GM18505 (cell line): ENCODE data around the gene CDC16.
A peak's percentile ranks its signal among the peaks of the same experiment; 100 is the strongest.
"Not testable (repeated sequence)": the region's sequence is repeated elsewhere in the genome, so short reads cannot be mapped to it uniquely, and the experiment has no call there.

Experiments
- ATAC-seq: cut with Tn5 transposase; IDR thresholded peaks from one replicate; pipeline ENCODE4 v1.9.1; 2021; ENCODE audit not compliant: unreplicated experiment
- POLR2A ChIP-seq: IDR thresholded peaks from 4 replicates; pipeline ENCODE4 v1.6.1; 2011; ENCODE audit warnings: borderline replicate concordance; ENCODE audit not compliant: insufficient read depth, insufficient read length; ENCODE audit errors: extremely low read depth

The CDC16 gene

DNA sequence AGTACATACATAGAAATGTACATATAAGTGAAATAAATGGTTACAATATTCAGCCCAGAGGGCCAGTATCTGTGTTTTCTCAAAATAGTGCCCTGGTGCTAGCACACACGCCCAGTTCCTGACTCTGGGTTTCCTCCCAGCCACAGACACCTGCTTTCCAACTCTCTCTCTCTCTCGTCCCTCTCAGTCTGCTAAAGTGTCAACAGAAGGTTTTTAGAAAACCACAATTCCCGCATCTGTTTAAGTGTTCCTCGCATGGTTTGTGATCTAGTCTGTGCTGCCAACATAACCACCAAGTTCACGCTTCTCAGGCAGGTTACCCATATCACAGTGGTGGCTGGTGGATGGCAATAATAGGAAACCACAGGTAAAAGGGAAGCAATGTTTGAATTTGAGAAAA lies 28.9 kb downstream of the CDC16 start:
- ATAC-seq, result no peak
- no peak for TF ChIP-seq POLR2A

- ATAC-seq, result not testable (repeated sequence)
Observed at GRCh38 chr13:114264313-114264712, 29.6 kb downstream of the CDC16 start.

GRCh38 chr13:114264886-114265611 lies 30.4 kb downstream of the CDC16 start:
- ATAC-seq, result no peak

GRCh38 chr13:114266241-114266640 lies 31.5 kb downstream of the CDC16 start:
- no peak for TF ChIP-seq POLR2A
- no peak for ATAC-seq

More at GRCh38 chr13:114264886-114265611, 30.4 kb downstream of the CDC16 start:
- no peak for TF ChIP-seq POLR2A

DNA sequence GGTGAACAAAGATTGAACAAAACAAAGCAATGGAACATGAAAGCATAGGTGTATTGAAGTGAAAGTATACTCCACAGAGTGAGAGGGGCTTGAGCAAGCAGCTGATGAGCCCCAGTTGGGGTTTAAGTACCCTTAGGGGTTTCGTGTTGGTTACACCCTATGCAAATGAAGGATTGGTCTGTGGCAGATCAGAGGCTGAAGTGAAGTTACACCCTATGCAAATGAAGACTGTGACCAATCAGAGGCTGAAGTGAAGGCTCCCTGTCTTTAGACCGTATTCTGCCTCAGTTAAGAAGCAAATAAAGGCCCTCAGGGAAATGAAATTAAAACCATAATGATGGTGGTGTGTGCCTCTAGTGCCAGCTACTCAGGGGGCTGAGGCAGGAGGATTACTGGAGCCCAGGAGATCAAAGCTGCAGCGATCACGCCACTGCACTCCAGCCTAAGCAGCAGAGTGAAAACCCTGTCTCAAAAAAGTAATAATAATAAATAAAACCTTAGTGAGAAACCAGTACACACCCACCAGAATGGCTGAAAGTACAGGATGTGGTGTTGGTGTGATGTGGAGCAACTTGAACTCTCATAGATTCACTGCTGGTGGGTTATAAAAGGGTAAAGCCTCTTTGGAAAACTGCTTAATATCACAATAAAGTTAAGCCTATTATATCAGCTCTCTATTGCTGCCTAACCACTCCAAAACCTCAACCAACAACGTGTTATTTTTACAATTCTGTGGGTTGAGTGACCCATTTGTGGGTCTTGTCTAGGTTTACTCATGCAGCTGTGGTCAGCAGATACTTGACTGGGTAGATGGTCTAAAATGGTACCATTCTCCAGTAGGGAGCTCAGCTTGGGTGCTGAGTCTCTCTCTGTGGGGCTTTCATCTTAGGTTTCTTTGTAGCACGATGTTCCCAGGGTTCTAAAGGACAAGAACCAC lies 33.9 kb downstream of the CDC16 start:
- no peak for ATAC-seq

DNA sequence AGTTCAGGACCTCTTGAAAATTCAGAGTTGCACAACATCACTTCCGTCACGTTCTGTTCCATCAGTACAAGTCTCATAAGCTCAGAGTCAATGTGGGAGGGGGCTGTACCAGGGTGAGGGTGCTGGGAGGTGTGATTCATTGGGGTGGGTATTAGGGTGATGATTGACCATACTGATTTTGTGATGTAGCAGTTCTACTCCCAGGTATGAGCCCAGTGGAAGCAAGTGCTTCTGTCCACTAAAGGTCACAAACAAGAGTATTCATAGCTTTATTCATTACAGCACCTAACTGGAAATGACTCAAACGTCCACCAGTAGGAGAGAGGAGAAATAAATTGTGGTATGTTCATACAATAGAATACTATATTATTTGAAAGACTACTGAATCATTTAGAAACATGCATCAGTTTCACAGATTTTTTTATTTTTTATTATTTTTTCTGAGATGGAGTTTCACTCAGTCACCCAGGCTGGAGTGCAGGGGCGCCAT lies 34.6 kb downstream of the CDC16 start:
- no peak for TF ChIP-seq POLR2A
- ATAC-seq, result no peak

More for the DNA sequence above, 33.9 kb downstream of the CDC16 start:
- TF ChIP-seq POLR2A, result no peak

DNA sequence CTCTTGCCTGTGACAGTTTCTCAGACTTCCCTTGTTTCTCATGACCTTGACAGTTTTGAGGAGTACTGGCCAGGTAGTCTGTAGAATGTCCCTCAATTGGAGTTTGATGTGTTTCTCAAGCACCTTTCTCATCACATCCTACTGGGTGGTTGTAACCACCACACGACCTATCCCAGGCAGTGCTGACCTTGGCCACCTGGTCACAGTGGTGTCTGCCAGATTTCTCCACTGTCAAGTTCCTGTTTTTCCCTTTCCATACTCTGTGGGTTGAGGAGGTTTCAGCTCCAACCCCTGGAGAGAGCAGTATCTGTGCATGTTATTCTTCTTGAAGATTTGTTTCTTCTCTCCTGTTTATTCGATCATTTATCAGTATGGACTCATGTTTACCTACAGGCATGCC lies 38.3 kb downstream of the CDC16 start:
- no peak for TF ChIP-seq POLR2A
- ATAC-seq, result no peak

- no peak for TF ChIP-seq POLR2A
- no peak for ATAC-seq
Observed at GRCh38 chr13:114275304-114275703, 40.6 kb downstream of the CDC16 start.

DNA sequence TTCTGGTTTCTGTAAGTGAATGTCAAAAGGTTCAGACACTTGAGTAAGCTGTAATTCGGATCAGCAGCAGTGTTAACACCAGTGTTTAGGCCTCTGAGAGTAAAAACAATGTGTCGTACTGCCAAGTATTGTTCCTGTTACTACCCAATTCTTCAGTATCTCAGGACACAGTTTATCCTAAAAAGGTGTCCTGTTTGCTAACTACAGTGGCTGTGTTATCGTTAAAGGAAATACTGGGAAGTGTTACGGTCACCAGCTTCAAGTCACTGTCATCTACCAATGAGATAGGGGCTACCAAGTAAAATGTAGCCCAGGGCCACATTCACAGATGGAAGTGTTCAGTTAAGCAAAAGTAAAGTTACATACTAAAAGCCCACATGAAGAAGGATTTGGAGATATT lies 44.4 kb downstream of the CDC16 start:
- ATAC-seq, result no peak
- no peak for TF ChIP-seq POLR2A

GRCh38 chr13:114279758-114280355 lies 45.2 kb downstream of the CDC16 start:
- no peak for TF ChIP-seq POLR2A
- ATAC-seq, result no peak

DNA sequence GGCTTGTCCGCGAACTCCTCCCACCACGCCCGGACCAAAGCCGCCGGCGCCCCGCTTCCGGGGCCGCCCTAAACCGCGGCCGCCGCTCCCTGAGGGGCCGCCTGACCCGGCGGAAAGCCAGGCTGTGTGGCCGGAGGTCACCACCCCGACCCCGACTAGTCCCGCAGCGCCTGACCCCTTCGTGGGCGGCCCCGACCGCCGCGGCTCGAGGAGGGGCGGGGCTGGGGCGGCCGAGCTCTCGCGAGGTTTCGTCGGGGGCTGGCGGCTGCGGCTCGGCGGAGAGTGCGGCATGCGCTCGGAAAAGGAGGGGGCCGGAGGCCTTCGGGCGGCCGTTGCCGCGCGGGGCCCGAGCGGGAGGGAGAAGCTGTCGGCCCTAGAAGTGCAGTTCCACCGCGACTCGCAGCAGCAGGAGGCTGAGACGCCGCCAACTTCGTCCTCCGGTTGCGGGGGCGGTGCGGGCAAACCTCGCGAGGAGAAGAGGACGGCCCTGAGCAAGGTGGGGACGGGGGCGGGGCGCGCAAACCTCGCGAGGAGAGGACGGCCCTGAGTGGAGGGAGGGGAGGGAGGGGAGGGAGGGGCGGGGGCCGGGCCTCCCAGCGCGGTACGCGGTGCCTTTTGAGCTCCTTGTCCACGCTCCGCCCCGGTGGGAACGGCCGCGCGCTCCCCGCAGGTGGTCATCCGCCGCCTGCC lies 46.8 kb downstream of the CDC16 start, which contains the start of gene UPF3A:
UPF3A (plus strand) TSS at position 251 of the 690 bp plus-strand sequence; CDS start at position 290, 39 bp downstream.
- TF ChIP-seq POLR2A, result peak; percentile 94

GRCh38 chr13:114282041-114282670 lies 47.5 kb downstream of the CDC16 start:
- TF ChIP-seq POLR2A, result no peak
- peak; percentile 46 for ATAC-seq

More for the DNA sequence above, 46.8 kb downstream of the CDC16 start, which contains the start of gene UPF3A:
- ATAC-seq, result peak; percentile 68
